HG02642 (cell line): ENCODE data around the gene PRSS12.
"Not testable (repeated sequence)": the region's sequence is repeated elsewhere in the genome, so short reads cannot be mapped to it uniquely, and the experiment has no call there.

ENCODE experiments used
- ATAC-seq: cut with Tn5 transposase; IDR thresholded peaks from one replicate; pipeline ENCODE4 v1.9.1; 2021; ENCODE audit warnings: mild to moderate bottlenecking; ENCODE audit not compliant: unreplicated experiment, poor library complexity

The PRSS12 gene

GRCh38 chr4:118281611-118282442 lies 71.0 kb downstream of the PRSS12 start:
- ATAC-seq = no peak

GRCh38 chr4:118280501-118281218 lies 72.1 kb downstream of the PRSS12 start:
- peak; percentile 17 for ATAC-seq

GRCh38 chr4:118279920-118280432 lies 72.8 kb downstream of the PRSS12 start:
- ATAC-seq = no peak

GRCh38 chr4:118279328-118279727 lies 73.5 kb downstream of the PRSS12 start:
- ATAC-seq = no peak

- ATAC-seq = peak; percentile 90
Measured at GRCh38 chr4:118278473-118279274, 74.1 kb downstream of the PRSS12 start.

GRCh38 chr4:118277243-118277642 lies 75.6 kb downstream of the PRSS12 start:
- ATAC-seq = no peak

GRCh38 chr4:118276580-118276979 lies 76.2 kb downstream of the PRSS12 start:
- no peak for ATAC-seq

GRCh38 chr4:118273642-118274041 lies 79.2 kb downstream of the PRSS12 start:
- no peak for ATAC-seq

- ATAC-seq = no peak
Measured at GRCh38 chr4:118271788-118272187, 81.0 kb downstream of the PRSS12 start.

- peak; percentile 43 for ATAC-seq
Measured at GRCh38 chr4:118270492-118270891, 82.3 kb downstream of the PRSS12 start.

- ATAC-seq = no peak
Measured at GRCh38 chr4:118268780-118269179, 84.0 kb downstream of the PRSS12 start.

- not testable (repeated sequence) for ATAC-seq
Measured at GRCh38 chr4:118266145-118266496, 86.7 kb downstream of the PRSS12 start.

- ATAC-seq = no peak
Measured at GRCh38 chr4:118265312-118266144, 87.3 kb downstream of the PRSS12 start.

- ATAC-seq = no peak
Measured at GRCh38 chr4:118264096-118264495, 88.7 kb downstream of the PRSS12 start.

- no peak for ATAC-seq
Measured at GRCh38 chr4:118260309-118260708, 92.5 kb downstream of the PRSS12 start.

- ATAC-seq = no peak
Measured at GRCh38 chr4:118259111-118259510, 93.7 kb downstream of the PRSS12 start.

- ATAC-seq = no peak
Measured at GRCh38 chr4:118254368-118254767, 98.4 kb downstream of the PRSS12 start.

- no peak for ATAC-seq
Measured at GRCh38 chr4:118249890-118250289, 102.9 kb downstream of the PRSS12 start.

GRCh38 chr4:118237531-118237930 lies 115.3 kb downstream of the PRSS12 start:
- ATAC-seq = no peak
